ENCODE data around the gene LIPG.
"Not testable (repeated sequence)": the region's sequence is repeated elsewhere in the genome, so short reads cannot be mapped to it uniquely, and the experiment has no call there.

Gene LIPG

DNA sequence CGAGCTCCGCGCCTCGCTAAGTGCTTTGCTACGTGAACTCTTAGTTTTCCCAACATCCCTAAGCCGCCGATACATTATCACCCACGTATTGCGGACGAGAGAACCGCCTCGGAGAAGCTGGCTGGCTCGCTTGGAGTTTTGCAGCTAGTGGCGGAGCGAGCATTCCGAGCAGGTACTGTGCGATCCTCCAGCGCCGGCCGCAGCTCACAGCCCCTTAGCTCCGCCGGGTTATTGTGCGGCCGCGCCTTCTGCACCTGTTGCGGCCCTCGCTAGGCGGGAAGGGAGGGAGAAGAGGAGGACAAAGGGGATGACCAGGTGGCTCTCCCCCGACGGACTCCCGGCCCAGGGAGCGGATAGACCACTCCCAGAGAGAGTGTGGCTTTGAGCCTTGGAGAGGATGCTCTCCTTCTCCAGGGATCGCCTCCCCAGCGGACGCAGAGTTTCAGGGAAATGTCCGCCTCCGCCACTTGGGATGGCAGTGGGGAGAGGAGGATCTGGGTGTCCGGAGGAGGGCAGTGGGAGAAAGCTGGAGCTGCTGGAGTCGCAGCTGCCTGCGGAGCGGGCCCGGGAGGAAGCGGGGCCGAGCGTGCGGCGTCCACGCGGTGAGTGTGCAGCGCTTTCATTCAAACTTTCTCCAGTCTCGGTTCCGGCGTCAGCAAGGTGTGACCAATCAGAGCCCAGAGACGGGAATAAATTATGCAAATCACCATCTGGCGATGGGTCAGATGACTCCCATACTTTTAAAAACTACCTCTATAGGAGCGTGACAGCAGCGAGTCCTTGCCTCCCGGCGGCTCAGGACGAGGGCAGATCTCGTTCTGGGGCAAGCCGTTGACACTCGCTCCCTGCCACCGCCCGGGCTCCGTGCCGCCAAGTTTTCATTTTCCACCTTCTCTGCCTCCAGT lies at the start of gene LIPG:
LIPG (plus strand) TSS at position 769 of the 905 bp plus-strand sequence. CDS start 252 bp downstream, outside the sequence.
- peak; percentile 75 for DNase-seq

DNA sequence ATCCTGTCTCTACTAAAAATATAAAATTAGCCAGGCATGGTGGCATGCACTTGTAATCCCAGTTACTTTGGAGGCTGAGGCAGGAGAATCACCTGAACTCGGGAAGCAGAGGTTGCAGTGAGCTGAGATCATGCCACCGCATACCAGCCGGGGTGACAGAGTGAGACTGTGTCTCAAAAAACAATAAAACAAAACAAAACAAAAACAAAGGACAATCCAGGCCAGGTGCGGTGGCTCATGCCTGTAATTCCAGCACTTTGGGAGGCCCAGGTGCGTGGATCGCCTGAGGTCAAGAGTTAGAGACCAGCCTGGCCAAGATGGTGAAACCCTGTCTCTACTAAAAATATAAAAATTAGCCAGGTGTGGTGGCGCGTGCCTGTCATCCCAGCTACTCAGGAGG lies 49.0 kb upstream of the LIPG start:
- DNase-seq = not testable (repeated sequence)

DNA sequence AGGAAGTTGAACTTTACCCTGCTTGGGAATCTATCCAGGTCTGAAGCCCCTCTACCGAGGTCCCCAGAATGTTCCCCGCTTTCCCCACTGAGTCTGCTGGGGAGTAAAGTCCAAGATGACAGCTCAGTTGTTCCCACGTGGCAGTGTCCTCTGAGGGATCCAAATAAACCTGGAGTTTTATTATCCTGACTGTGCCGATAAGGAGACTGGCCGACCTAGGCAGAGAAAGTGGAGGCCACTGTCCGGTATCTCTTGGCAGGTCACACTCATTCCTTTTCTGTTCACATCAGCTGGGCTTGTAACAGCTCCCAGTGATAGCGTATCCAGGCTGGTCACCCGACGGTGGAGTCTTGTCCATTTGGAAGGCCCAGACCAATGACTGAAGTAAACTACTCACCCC lies 47.3 kb upstream of the LIPG start:
- no peak for DNase-seq

DNA sequence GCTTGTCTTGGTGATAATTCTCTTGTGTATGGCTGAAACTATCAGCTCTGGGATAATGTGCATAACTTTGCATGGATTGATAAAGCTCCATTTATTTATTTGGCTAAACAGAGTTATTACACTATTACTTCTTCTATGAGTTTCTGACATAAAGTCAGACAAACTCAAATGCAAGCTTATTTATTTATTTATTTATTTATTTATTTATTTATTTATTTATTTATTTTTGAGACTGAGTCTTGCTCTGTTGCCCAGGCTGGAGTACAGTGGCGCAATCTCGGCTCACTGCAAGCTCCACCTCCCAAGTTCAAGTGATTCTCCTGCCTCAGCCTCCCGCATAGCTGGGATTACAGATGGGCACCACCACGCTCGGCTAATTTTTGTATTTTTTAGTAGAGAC lies 46.9 kb upstream of the LIPG start:
- not testable (repeated sequence) for DNase-seq

DNA sequence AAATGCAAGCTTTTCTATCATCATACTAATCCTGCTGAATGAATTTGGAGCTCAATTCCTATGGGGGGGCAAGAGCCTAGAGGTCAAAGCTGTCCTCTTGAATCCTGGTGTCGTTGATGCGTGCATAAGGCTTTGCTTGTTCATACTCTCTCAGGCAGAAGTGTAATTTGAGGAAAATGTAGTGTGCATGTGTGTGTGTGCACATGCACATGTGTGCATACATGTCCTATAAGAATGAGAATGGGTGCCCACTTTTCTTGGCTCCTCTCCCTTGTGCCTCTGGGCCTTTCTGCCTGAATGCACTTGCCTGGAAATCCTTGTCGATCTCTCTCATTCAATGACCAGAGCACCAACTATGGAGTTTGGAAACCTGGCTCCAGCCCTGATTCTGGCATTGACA lies 46.3 kb upstream of the LIPG start:
- no peak for DNase-seq

DNA sequence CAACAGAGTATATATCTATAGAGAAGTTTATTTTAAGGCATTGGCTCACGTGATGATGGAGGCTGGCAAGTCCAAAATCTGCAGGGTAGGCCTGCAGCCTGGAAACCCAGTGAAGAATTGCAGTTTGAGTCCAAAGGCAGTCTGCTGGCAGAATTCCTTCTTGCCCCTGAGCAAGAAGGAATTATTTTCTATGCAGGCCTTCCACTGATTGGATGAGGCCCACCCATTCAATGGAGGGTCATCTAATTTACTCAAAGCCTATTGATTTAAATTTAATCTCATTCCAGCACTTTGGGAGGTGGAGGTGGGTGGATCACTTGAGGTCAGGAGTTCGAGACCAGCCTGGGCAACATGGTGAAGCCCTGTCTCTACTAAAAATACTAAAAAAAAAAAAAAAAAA lies 44.4 kb upstream of the LIPG start:
- no peak for DNase-seq

DNA sequence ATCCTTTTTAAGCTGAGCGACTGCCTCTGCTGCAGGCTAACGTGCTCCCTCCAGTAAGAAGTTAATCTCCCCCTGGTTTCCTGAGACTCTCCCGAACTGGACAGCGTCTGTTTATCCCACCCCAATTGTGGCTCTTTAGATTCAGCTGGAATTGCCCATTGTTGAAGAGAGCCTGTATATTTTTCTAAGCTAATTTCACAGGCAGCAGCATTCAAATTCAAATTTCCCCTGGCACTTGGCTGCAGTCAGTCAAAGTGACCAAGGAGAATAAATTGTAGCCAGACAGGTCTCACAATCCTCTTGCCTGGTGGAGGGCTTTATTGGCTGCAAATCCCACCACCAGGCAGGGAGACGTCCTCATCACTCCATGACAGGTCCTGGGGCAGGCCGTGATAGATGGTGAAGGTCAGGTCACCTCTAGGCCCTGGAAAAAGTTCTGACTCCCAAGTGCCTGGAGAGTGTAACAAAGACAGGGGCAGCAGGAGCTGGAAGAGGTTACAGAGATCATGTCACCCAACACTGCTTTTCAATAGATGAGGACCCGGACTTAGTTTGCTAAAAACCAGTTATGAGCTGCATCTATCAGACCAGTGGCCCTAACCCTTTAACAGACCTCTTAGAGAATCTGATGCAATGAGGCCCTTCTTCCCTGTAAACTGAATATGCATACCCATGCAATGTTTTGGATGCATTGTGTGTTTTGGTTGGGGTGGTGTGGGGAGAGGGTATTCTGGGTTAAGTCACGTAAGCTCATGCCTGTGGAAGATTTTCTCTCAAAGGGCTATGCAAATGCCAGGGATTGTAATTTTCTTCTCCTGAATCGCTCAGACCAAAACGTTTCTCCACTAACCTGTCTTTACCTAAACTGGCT lies 42.5 kb upstream of the LIPG start:
- no peak for DNase-seq

DNA sequence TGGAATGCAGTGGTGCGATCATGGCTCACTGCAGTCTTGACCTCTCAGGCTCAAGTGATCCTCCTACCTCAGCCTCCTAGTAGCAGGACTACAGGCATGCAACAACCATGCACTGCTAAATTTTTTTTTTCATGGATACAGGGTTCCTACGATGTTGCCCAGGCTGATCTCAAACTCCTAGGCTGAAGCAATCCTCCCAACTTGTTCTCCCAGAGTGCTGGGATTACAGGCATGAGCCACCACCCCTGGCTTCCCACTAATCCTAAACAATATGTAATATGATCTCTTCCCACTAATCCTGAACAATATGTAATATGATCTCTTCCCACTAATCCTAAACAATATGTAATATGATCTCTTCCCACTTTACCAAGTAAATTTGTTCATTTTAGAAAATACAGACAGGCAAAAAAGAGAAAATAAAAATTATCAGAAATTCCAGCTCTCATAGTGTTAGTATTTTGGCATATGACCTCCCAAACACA lies 41.2 kb upstream of the LIPG start:
- DNase-seq = peak; percentile 57

DNA sequence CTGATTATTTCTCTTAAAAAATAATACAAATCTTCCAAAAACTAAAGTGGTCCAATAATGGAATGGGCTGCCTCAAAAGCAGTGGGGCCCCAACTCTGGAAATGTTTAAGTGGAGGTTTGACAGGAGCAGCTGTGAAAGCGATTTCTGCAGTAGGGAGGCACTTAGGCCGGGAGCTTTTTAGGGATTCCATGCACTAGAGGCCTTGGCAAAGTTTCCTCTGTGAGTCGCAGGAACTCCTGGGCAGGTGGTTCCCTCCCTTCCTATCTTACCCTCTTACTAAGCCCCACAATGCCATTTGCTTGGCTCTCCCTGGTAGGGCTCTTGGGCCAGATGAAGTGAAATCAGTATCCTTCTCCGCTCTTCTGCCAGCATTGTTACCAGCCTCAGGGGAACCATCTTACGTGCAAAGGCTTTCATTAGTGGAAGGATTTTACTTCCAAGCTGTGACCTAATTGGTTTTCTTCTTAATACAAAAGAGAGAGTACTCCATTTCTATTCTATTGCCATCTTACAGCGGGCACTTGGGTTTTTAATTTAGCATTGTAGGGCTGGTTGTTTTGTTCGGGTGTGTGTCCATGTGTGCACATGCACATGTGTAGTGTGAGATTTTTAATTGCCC lies 40.5 kb upstream of the LIPG start:
- DNase-seq = peak; percentile 75

DNA sequence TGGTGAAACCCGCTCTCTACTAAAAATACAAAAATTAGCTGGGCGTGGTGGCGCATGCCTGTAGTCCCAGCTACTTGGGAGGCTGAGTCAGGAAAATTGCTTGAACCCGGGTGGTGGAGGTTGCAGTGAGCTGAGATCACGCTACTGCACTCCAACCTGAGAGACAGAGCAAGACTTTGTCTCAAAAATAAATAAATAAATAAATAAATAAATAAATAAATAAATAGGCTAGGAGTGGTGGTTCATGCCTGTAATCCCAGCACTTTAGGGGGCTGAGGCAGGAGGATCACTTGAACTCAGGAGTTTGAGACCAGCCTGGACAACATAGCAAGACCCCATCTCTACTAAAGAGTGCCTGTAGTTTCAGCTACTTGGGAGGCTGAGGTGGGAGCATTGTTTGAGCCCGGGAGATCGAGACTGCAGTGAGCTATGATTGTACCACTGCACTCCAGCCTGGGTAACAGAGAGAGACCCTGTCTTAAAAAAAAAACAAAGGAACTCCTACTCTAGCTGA lies 38.2 kb upstream of the LIPG start:
- not testable (repeated sequence) for DNase-seq

DNA sequence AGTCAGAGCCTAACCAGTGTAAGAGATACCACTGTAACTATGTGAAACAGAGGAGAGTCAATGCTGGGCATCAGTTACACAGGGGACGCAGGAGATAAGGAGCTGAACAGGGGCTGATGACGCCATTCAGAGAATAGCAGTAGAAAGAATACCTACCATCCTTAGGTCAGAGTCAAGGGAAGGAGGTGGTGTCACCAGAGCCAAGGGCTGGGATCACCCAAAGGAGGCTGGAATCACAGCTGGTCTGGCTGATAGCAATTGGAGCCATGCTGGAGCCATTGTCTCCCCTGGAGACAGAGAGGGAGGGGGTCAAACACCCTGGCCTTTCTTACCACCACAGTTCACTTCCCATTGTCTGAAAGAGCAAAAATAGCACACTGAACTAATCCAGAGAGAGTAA lies 37.5 kb upstream of the LIPG start:
- no peak for DNase-seq

DNA sequence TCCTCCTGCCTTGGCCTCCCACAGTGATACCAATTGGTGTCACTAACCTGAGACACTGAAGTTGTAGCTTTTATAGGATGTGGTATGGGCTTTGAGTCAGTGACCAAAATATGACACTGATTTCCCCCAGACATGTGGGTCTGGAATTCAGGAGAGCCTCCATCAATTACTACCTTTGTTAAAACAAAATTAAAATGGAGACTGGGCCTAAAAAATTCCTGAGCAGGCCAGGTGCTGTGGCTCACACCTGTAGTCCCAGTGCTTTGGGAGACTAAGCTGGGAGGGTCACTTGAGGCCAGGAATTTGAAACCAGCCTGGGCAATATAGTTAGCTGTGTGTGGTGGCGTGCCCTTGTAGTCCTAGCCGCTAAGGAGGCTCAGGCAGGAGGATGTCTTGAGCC lies 36.9 kb upstream of the LIPG start:
- DNase-seq = no peak

DNA sequence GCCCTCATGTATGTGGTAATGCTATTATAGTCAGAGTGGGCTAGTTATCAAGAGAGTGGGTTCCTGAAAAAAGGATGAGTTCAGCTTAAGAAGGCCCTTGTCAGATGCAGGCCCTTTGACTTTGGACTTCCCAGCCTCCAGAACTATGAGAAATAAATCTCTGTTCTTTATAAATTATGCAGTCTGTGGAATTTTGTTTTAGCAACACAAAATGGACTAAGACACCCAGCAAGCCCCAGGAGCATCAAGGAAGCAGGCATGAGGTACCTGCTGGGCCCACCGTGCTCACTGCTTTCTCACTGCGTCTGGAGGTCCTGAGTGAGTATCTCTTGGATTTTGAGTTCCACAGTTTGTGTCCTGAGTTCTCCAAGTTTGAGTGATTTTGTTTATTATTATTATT lies 35.9 kb upstream of the LIPG start:
- DNase-seq = no peak

DNA sequence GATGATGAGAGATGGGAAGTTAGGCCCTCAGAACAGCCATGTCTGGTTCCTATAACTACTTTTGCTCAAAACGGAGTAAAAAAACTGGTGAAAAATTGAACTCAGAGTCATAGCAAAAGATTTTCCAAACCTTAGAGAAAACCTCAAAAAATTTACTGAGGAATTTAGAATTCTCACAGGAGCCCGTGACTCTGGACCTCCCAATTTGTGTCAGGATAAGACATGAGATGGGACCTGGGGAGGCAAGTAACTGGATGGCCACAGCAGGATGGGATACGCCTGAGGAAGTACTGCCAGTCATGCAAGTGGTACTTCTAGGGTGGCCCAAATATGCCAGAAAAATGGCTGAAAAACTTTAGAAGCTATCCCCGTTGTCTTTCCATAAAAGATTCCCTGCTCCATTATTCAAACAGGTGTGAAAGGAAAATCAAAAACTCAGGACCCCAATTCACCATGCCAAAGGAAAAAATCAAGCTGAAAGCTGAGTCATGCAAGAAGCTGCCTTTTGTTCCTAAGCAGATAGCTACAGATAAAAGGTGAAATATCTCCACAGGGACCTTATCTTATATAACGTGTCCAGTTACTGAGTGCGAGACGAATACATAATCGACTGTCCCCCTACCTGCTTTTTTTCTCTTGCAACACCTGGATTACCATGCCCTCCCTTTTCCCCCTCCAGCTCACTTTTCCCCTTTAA lies 34.1 kb upstream of the LIPG start:
- DNase-seq = no peak

DNA sequence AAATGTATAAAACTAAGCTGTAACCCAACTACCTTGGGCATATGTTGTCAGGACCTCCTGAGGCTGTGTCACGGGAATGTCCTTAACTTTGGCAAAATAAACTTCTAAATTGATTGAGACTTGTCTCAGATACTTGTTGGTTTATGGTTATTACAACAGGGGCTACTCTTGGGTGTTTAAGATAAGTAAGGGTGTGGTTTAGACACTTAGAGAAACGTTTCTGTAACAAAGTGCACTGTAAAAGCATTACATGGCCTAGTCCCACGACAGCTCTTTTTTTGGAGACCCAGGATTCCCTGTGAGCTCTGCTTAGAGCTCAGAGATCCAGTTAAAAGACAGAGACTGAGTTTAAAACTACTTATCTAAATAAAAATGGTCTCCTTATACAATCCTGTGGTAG lies 32.3 kb upstream of the LIPG start:
- no peak for DNase-seq

DNA sequence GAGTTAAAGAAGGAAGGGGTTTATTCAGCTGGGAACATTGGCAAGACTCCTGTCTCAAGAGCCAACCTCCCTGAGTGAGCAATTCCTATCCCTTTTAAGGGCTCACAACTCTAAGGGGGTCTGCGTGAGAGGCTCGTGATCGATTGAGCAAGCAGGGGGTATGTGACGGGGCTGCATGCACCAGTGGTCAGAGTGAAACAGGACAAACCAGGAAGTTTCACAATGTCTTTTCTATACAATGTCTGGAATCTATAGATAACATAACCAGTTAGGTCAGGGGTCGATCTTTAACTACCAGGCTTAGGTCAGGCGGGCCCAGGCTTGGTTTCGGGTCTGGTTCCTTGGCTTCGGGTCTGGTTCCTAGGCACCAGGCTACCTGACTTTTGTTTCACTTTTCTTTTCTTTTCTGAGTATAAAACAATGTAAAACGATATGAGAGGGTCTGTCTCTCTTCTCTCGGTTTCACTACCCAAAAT lies 30.1 kb upstream of the LIPG start:
- DNase-seq = no peak

DNA sequence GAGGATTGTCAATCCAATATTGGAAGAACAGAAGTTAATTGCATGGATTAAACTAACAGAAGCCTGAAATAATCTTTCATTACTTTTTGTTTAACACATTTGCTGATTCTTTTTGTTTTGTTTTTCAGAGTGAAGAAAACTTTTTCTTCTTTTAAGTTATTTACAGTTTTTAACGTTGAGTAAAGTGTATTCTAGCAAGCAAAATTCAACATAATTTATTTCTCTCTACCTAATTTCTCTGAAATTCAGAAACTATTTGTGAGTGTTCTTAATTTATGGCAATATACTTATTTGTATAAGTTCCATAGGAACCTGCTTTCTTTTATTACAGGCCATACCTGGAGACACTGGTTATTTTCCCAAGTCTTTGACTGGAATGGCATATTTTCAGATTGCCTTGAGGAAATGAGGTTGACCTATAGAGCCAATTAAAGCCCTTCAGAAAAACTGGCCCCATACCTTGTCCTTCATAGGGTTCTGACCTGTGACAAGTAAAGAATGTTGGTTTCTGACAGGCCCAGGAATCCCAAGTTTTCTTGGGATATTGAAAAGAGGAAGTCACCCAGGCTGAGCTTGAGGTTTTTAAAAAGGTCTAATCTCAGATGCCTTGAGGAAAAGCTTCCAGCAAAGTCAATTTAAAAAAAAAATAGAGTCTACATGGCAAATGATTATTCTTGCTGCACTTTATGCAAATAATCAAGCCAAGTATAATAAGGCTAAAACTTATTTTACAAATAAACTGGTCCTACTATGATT lies 26.8 kb upstream of the LIPG start:
- no peak for DNase-seq

DNA sequence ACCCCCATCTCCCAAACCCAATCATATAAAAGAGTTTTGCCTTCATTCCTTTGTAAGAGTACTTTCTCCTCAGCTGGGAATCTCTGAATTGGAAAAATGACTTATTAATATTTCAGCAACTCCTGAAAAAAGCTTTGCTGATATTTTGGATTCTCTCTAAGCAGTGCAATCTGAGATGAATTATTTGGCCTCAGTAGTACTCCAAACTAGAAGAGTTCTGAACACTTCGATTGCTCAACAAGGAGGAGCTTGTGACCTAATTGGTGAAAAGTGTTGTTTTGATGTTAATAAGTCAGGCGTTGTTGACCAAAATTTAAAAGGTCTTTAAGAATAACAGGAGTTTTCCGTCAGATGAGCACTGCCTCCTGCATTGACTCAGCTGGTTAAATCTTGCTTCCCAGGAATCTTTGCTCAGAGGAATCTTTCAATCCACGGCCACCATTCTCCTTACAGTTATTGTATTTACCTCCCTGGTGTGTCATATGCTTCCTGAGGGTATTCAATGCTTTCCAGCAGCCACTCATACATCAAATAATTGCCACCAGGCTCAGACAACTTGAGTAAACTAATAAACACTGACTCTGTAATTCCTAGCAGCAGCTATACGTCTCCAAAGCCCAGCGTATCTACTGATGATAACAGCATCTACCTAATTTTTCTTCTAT lies 24.5 kb upstream of the LIPG start:
- no peak for DNase-seq

DNA sequence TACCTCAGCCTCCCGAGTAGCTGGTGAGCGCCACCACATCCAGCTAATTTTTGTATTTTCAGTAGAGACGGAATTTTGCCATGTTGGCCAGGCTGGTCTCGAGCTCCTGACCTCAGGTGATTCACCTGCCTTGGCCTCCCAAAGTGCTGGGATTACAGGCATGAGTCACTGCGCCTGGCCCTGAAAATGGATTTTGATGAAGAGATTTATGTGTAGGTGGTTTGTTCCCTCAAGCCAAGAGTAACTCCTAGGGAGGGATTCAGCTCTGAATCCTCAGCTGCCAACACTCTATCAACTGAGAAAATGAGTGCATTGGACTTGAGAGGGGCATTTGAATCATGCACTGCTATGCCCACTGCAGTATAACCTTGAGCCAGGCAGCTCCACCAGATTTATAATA lies 17.5 kb upstream of the LIPG start:
- DNase-seq = no peak

DNA sequence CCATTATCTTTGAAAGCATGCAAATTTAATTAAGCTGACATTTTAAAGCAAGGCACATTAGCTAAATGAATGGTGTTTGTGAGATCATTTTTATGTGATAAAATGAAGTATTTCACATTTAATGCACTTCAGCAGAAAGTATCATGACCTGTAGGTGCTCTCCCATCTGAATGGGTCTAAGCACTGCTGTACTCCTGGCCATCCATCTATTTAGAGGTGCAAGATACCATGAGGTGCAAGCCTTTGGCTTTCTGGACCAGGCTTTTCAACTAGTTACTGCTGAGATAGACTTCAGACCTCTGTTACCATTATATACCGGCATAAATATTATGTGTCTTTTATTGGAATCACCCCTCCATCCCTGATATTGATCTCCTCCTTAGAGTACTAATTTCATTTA lies 15.6 kb upstream of the LIPG start:
- DNase-seq = no peak

DNA sequence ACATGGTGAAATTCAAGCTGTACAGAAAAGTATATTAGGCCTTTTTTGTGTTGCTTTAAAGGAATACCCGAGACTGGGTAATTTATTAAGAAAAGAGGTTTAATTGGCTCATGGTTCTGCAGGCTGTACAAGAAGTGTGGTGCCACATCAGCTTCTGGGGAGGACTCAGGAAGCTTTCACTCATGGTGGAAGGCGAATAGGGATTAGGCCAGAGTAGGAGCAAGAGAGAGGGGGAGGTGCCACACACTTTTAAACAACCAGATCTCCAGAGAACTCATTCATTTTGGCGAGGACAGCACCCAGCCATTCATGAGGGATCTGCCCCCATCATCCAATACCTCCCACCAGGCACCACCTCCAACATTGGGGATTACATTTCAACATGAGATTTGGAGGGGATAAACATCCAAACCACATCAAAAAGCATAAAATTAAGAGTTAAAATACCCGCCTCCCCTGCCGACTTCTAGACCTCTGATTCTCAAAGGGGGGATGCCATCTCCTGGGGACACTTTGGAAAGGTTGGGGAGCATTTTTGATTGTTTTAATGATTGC lies 15.1 kb upstream of the LIPG start:
- DNase-seq = no peak
